CD4-positive, alpha-beta T cell (primary cell): ENCODE data around the gene TLK1. TPM values are rescaled to one million over a fixed set of nuclear protein-coding genes. Genes with fewer than 3 reads are reported as not detected.

Experiments
- ATAC-seq: fragments of 200-7000 bp; cut with Tn5 transposase; one replicate; pipeline ENCODE4 v1.10.0; 2022; ENCODE audit warnings: mild to moderate bottlenecking; ENCODE audit not compliant: poor library complexity
- CTCF ChIA-PET: fragments of 350-600 bp; sonication (Branson Sonifier 250); formaldehyde crosslinking; loops from one replicate; lab custom pipeline; 2021; ENCODE audit warnings: antibody characterized with exemption, inconsistent platforms; lab: Charles Lee
- POLR2A ChIA-PET: fragments of 350-600 bp; sonication (Branson Sonifier 250); formaldehyde crosslinking; loops from one replicate; lab custom pipeline; 2021; ENCODE audit warnings: antibody characterized with exemption, inconsistent platforms; lab: Charles Lee
- DNase-seq, 14 experiments: peaks; one replicate each; pipeline ENCODE4 v3.0.0-alpha.2; 2013 to 2020; ENCODE audit warnings: mixed read lengths in 2 of 14
- H3K27ac ChIP-seq, 2 donors: one replicate each; pipeline versions ENCODE4 v1.5.1 to v1.7.0; 2013; ENCODE audit warnings: low read length in 2 of 2, low read depth in 1 of 2, mild to moderate bottlenecking in 1 of 2
- H3K27me3 ChIP-seq, 2 experiments: 1 replicate in 1 of 2; 2 replicates in 1 of 2; pipeline versions ENCODE4 v1.6.1 to v1.7.0; 2013; ENCODE audit warnings: low read length in 2 of 2, control low read depth in 1 of 2, mild to moderate bottlenecking in 1 of 2, moderate library complexity in 1 of 2; ENCODE audit not compliant: insufficient read depth in 2 of 2, control insufficient read depth in 1 of 2
- H3K36me3 ChIP-seq: one replicate; pipeline ENCODE4 v1.6.1; 2013; ENCODE audit warnings: low read length, control low read depth; ENCODE audit not compliant: insufficient read depth
- H3K4me1 ChIP-seq: one replicate; pipeline ENCODE4 v1.6.1; 2013; ENCODE audit warnings: low read length, control low read depth; ENCODE audit not compliant: insufficient read depth
- H3K4me3 ChIP-seq: one replicate; pipeline ENCODE4 v1.5.1; 2013; ENCODE audit warnings: mild to moderate bottlenecking, low read length, moderate library complexity
- H3K9me3 ChIP-seq, 2 experiments: 1 replicate in 1 of 2; 2 replicates in 1 of 2; pipeline versions ENCODE4 v1.6.1 to v1.7.0; 2013; ENCODE audit warnings: low read length in 2 of 2, mild to moderate bottlenecking in 2 of 2, control low read depth in 1 of 2, moderate library complexity in 1 of 2; ENCODE audit not compliant: control insufficient read depth in 1 of 2, insufficient read depth in 1 of 2
- H3K27ac Mint-ChIP-seq: one replicate; pipeline ENCODE4 v1.8.0; 2020; ENCODE audit warnings: mixed read lengths
- H3K27me3 Mint-ChIP-seq: one replicate; pipeline ENCODE4 v1.8.0; 2021; ENCODE audit warnings: mixed read lengths
- H3K36me3 Mint-ChIP-seq: one replicate; pipeline ENCODE4 v1.8.0; 2021; ENCODE audit warnings: low read depth, mixed read lengths
- H3K4me1 Mint-ChIP-seq: one replicate; pipeline ENCODE4 v1.8.0; 2021; ENCODE audit warnings: low read depth, mixed read lengths
- H3K4me3 Mint-ChIP-seq: one replicate; pipeline ENCODE4 v1.8.0; 2020; ENCODE audit warnings: mild to moderate bottlenecking, mixed read lengths
- H3K9me3 Mint-ChIP-seq: one replicate; pipeline ENCODE4 v1.8.0; 2020; ENCODE audit warnings: mixed read lengths
- intact Hi-C, 2 experiments: fragments of 100-400 bp; cut with DNase I in 1 of 2; cut with micrococcal nuclease in 1 of 2; formaldehyde crosslinking; loops; one replicate each; pipeline versions ENCODE4 v1.15.1 to v1.9.0; 2023 to 2025; cut with DNase I, micrococcal nuclease
- total RNA-seq, 174 experiments: library from RNA in 2 of 174; stranded (reverse) in 2 of 174; gene quantifications; one replicate each; pipeline ENCODE4 v1.2.3 and lab custom pipeline; 2021 to 2026
- TF ChIP-seq, protein P1 (sequence below): fragments of 200-600 bp; IDR thresholded peaks from one replicate; pipeline ENCODE4 v1.8.0; 2022; ENCODE audit warnings: antibody characterized with exemption, mild to moderate bottlenecking

The TLK1 gene
- total RNA-seq, 2 experiments from 2014 or later, result 135 to 138 TPM

DNA sequence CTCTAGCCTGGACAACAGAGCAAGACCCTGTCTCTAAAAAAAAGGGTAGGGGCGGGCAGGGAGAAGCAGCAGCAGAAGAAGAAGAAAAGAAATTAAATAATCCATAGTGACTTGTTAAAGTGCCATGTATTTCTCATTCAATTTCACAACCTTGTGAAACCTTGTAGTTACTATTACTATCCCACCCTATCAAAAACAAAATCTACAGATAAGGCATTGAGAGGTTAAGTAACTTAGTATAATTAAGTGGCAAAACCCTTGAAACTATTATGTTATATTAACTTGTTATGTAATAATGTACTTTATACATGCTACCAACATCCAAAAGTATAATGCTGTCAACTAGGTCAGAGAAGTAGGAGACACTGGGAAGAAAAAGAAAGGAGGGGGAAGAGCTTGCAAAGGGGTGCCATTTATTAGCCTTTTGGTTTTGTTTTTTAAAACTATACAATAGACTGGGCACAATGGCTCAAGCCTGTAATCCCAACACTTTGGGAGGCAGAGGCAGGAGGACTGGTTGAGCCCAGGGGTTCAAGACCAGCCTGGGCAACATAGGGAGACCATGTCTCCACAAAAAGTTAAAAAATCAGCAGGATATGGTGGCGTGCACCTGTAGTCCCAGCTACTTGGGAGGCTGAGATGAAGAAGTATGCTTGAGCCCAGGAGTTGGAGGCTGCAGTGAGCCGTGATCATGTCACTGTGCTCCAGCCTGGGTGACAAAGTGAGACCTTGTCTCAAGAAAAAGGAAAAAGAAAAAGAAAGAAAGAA lies 11.3 kb downstream of the TLK1 start:
- no peak for ATAC-seq
- H3K27ac ChIP-seq, result no peak overlapping the region

DNA sequence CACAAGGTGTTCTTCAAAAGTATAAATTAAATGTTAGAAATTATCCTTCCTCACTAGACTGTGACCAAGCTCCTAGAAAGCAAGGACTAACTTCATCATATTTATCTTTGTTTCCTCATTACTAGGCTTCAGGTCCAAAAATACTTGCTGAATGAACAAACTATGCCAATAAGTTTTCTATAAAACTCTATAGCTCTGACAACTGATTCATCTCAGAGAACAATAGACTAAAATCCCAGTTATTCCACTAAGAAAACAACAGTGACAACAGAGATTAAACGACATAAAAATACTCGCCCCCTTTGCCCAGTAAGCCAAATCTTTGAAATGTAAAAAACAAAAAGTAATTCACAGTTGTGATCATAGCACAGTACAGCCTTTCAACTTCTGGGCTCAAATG lies 13.6 kb downstream of the TLK1 start:
- TF ChIP-seq, protein P1, sequence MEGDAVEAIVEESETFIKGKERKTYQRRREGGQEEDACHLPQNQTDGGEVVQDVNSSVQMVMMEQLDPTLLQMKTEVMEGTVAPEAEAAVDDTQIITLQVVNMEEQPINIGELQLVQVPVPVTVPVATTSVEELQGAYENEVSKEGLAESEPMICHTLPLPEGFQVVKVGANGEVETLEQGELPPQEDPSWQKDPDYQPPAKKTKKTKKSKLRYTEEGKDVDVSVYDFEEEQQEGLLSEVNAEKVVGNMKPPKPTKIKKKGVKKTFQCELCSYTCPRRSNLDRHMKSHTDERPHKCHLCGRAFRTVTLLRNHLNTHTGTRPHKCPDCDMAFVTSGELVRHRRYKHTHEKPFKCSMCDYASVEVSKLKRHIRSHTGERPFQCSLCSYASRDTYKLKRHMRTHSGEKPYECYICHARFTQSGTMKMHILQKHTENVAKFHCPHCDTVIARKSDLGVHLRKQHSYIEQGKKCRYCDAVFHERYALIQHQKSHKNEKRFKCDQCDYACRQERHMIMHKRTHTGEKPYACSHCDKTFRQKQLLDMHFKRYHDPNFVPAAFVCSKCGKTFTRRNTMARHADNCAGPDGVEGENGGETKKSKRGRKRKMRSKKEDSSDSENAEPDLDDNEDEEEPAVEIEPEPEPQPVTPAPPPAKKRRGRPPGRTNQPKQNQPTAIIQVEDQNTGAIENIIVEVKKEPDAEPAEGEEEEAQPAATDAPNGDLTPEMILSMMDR, result no peak
- ATAC-seq, result no peak
- peak overlapping the region; percentile 4 for H3K27ac Mint-ChIP-seq
- ChIA-PET CTCF (interaction anchor here (1.5 to 1.8 kb wide), 2 partner anchors 12 to 174 kb away, joined by 4 to 8 read pairs; no protein-coding TSS in a partner anchor), POLR2A (interaction anchor here (1.7 kb wide), 1 partner anchor 11 kb away, joined by 9 read pairs; no protein-coding TSS in a partner anchor)
- Histone ChIP-seq H3K36me3 (no peaks in the 10 kb centered on the region), H3K4me1 (peaks cover 39% of the 10 kb centered on the region), H3K4me3 (no peak overlapping the region), H3K9me3 (no peaks in the 10 kb centered on the region), H3K27ac (peak overlapping the region in 1 of 2 donors; percentile 25), H3K27me3 (no peaks in the 10 kb centered on the region)
- peaks cover 93% of the 10 kb centered on the region for H3K4me1 Mint-ChIP-seq
- peaks cover 14% of the 10 kb centered on the region for H3K36me3 Mint-ChIP-seq
- H3K27me3 Mint-ChIP-seq, result no peaks in the 10 kb centered on the region
- intact Hi-C loops, result no loop called here
- DNase-seq, result no peak
- H3K4me3 Mint-ChIP-seq, result no peak overlapping the region
- H3K9me3 Mint-ChIP-seq, result no peaks in the 10 kb centered on the region

More for the DNA sequence above, 11.3 kb downstream of the TLK1 start:
- Mint-ChIP-seq H3K36me3 (peaks cover 14% of the 10 kb centered on the region), H3K27me3 (no peaks in the 10 kb centered on the region), H3K27ac (peak overlapping the region; percentile 8), H3K4me1 (peaks cover 93% of the 10 kb centered on the region), H3K4me3 (peak overlapping the region; percentile 34), H3K9me3 (no peaks in the 10 kb centered on the region)
- H3K4me3 ChIP-seq, result no peak overlapping the region
- H3K9me3 ChIP-seq, result no peaks in the 10 kb centered on the region
- ChIA-PET POLR2A (interaction anchor here (2.0 kb wide), 1 partner anchor 9 kb away, joined by 4 read pairs; no protein-coding TSS in a partner anchor), CTCF (no interaction called here)
- intact Hi-C loops, result no loop called here
- TF ChIP-seq, protein P1, result no peak
- H3K36me3 ChIP-seq, result no peaks in the 10 kb centered on the region
- no peaks in the 10 kb centered on the region for H3K27me3 ChIP-seq
- no peak for DNase-seq
- peaks cover 36% of the 10 kb centered on the region for H3K4me1 ChIP-seq

DNA sequence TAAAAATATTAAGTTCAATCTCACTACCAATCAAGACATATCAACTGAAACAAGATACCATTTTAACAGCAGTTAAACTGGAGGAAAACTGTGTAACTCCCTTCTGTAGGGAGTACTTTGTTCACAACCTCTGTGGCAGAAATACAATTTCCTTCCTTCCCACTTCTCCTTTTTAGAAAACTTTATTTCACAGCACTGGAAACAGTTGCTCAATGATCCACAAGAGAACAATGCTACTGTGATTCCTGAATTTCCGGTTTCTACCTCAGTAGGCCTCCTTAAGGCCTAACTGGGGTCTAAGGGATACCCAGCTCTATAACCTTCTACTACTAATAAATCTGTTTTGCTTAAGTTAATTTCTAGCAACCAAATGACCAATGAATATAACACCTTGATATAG lies 14.1 kb downstream of the TLK1 start:
- H3K4me3 ChIP-seq, result no peak overlapping the region
- ChIA-PET POLR2A (interaction anchor here (0.6 to 1.7 kb wide), 2 partner anchors 12 to 137 kb away, joined by 3 to 9 read pairs; no protein-coding TSS in a partner anchor), CTCF (interaction anchor here (1.5 to 1.8 kb wide), 2 partner anchors 13 to 173 kb away, joined by 4 to 8 read pairs; no protein-coding TSS in a partner anchor)
- Mint-ChIP-seq H3K9me3 (no peaks in the 10 kb centered on the region), H3K27ac (peak overlapping the region; percentile 4), H3K36me3 (peaks cover 14% of the 10 kb centered on the region), H3K27me3 (no peaks in the 10 kb centered on the region), H3K4me1 (peaks cover 93% of the 10 kb centered on the region), H3K4me3 (no peak overlapping the region)
- TF ChIP-seq, protein P1, result no peak
- intact Hi-C loops, result no loop called here
- ATAC-seq, result no peak
- peak overlapping the region in 1 of 2 donors; percentile 25 for H3K27ac ChIP-seq
- DNase-seq, result no peak
- no peaks in the 10 kb centered on the region for H3K27me3 ChIP-seq
- no peaks in the 10 kb centered on the region for H3K36me3 ChIP-seq
- peaks cover 39% of the 10 kb centered on the region for H3K4me1 ChIP-seq
- no peaks in the 10 kb centered on the region for H3K9me3 ChIP-seq
